ENCODE data around the gene GNG7. TPM values are rescaled to one million over a fixed set of nuclear protein-coding genes. Genes with fewer than 3 reads are reported as not detected.
"Not testable (repeated sequence)": the region's sequence is repeated elsewhere in the genome, so short reads cannot be mapped to it uniquely, and the experiment has no call there.

Gene GNG7
- total RNA-seq, 2 experiments from 2014 or later = 0.25 to 0.40 TPM

DNA sequence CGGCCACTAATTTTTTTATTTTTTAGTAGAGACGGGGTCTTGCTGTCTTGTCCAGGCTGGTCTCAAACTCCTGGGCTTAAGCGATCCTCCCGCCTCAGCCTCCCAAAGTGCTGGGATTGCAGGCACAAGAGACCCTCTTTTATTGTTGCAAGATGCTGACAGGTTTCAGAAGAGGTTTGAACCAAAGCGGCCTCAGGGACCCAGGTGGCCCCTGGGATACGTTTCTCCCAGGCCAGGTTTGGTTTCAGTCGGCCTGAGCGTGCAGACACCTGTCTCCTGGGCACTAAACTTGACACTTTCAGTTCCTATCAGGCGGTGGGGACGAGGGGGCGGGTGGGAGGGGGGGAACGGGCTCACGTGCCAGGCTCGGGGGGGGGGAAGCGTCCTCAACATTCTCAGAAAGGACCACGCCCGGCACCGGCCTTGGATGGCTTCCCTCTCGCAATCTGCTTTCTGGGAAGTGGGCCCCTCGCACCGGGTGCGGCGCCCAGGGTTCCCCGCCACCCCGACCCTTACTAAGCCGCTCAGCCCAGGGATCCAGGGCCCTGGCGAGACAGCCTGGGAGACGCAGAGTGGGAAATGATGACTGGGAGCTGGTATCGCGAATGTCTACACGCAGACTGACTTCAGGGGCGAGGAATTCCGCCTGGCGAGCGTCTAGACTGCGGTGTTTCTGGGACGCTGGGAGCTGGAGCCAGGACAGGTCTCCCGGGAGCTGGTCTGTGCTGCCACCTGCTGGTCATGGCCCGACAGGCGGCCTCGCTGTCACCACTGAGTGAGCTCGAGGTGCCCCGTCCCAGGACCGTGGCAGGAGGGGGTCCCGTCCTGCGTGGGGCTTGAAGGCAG, 91.6 kb downstream of the GNG7 start:
- ChIA-PET POLR2A (interaction anchor here (0.5 to 6.6 kb wide), 11 partner anchors 10 to 183 kb away, joined by 3 to 141 read pairs (median 4); partner anchors contain the start of genes GADD45B and TIMM13), CTCF (interaction anchor here (0.7 to 7.9 kb wide), 40 partner anchors 8 to 460 kb away, joined by 3 to 130 read pairs (median 4); partner anchors contain the start of genes AP3D1, GADD45B, LMNB2 and TIMM13)
- peak; percentile 89 for DNase-seq
- peaks cover 2% of the 10 kb centered on the region for H3K36me3 Mint-ChIP-seq (ENCODE audit: low read depth)
- H3K4me1 Mint-ChIP-seq = peaks cover 39% of the 10 kb centered on the region
- peak overlapping the region; percentile 77 for H3K4me3 Mint-ChIP-seq
- peak overlapping the region; percentile 42 for H3K27ac Mint-ChIP-seq
- H3K9me3 Mint-ChIP-seq = no peaks in the 10 kb centered on the region
- peaks cover 28% of the 10 kb centered on the region for H3K27me3 Mint-ChIP-seq

DNA sequence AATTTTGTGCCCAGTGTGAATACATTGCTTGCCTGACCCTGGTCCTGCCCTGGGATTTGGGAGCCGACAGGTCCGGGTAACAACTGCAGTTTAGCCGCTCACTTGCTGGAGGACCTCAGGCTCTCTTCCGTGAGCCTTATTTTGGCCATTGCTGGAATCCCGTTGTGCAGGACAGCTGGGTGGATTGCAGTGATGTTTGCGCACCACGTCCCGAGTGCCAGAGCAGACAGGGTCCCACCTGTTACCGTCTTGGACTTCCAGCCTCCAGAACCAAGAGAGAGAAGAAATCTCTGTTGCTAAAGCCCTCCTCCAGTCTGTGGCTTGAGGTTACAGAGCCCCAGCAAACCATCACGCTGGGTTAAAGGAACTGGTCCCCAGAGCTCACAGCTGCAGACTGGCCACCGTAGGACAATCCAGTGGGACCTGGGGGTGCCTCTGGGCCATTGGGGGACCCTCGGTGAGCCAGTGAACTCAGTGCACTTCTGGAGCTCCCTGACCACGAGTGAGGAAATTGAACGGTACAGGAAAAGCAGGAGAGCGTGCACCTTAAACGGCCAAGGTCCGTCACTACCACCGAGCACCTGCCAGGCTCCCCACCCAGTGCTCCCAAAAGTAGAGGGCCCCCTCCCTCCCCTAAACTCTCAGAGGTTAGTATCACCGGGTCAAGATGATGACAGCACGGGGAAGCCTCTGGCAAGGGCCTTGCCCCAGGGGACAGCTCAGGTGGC, 92.9 kb downstream of the GNG7 start:
- H3K36me3 Mint-ChIP-seq (ENCODE audit: low read depth) = peaks cover 2% of the 10 kb centered on the region
- H3K4me1 Mint-ChIP-seq = peaks cover 38% of the 10 kb centered on the region
- H3K27me3 Mint-ChIP-seq = peaks cover 31% of the 10 kb centered on the region
- no peak overlapping the region for H3K27ac Mint-ChIP-seq
- no peak overlapping the region for H3K4me3 Mint-ChIP-seq
- DNase-seq = no peak
- POLR2A ChIA-PET = interaction anchor here (0.8 to 6.6 kb wide), 6 partner anchors 11 to 138 kb away, joined by 3 to 141 read pairs (median 5); partner anchors contain the start of gene GADD45B
- CTCF ChIA-PET = interaction anchor here (0.6 to 7.9 kb wide), 12 partner anchors 9 to 181 kb away, joined by 3 to 130 read pairs (median 7); partner anchors contain the start of genes GADD45B, LMNB2 and TIMM13
- no peaks in the 10 kb centered on the region for H3K9me3 Mint-ChIP-seq

DNA sequence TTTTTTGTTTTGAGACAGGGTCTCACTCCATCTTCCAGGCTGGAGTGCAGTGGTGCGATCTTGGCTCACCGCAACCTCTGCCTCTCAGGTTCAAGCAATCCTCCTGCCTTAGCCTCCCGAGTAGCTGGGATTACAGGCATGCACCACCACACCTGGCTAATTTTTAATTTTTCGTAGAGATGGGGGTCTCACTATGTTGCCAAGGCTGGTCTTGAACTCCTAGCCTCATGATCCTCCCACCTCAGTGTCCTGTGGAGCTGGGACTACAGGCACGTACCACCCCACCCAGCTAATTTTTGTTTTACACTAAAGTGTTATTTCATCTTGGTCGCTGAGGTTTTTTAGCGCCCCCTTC, 93.5 kb downstream of the GNG7 start:
- ChIA-PET POLR2A (interaction anchor here (0.8 to 6.6 kb wide), 6 partner anchors 10 to 137 kb away, joined by 3 to 141 read pairs (median 5); partner anchors contain the start of gene GADD45B), CTCF (interaction anchor here (0.6 to 7.9 kb wide), 6 partner anchors 9 to 152 kb away, joined by 3 to 130 read pairs (median 24); partner anchors contain the start of genes GADD45B and LMNB2)
- DNase-seq; H3K4me3 Mint-ChIP-seq; H3K9me3 Mint-ChIP-seq; H3K27ac Mint-ChIP-seq; H3K36me3 Mint-ChIP-seq (ENCODE audit: low read depth): not testable (repeated sequence)
- peaks cover 31% of the 10 kb centered on the region for H3K27me3 Mint-ChIP-seq
- H3K4me1 Mint-ChIP-seq = peaks cover 33% of the 10 kb centered on the region

DNA sequence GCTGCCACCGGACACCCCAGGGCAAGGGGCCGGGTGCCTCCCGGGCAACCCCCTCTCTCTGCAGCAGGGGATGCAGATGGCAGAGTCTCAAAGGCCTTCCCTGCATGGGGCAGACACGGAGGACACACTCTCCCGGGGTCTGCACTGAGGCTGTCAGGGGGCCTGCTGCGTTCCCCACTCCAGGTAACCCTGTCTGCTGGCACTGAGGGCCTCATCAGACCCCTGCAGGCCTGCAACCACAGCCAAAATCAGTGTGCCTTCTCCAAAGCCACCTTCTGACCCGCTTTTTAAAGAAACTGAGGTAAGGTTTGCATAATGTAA, 93.9 kb downstream of the GNG7 start:
- Mint-ChIP-seq H3K27ac (no peak overlapping the region), H3K4me3 (no peak overlapping the region), H3K36me3 (ENCODE audit: low read depth) (peaks cover 2% of the 10 kb centered on the region), H3K4me1 (peaks cover 29% of the 10 kb centered on the region), H3K9me3 (no peaks in the 10 kb centered on the region), H3K27me3 (peaks cover 31% of the 10 kb centered on the region)
- POLR2A ChIA-PET = interaction anchor here (0.8 to 6.6 kb wide), 6 partner anchors 9 to 137 kb away, joined by 3 to 141 read pairs (median 4); partner anchors contain the start of gene GADD45B
- CTCF ChIA-PET = interaction anchor here (0.6 to 7.9 kb wide), 5 partner anchors 12 to 152 kb away, joined by 3 to 130 read pairs (median 4); partner anchors contain the start of genes GADD45B and LMNB2
- no peak for DNase-seq

DNA sequence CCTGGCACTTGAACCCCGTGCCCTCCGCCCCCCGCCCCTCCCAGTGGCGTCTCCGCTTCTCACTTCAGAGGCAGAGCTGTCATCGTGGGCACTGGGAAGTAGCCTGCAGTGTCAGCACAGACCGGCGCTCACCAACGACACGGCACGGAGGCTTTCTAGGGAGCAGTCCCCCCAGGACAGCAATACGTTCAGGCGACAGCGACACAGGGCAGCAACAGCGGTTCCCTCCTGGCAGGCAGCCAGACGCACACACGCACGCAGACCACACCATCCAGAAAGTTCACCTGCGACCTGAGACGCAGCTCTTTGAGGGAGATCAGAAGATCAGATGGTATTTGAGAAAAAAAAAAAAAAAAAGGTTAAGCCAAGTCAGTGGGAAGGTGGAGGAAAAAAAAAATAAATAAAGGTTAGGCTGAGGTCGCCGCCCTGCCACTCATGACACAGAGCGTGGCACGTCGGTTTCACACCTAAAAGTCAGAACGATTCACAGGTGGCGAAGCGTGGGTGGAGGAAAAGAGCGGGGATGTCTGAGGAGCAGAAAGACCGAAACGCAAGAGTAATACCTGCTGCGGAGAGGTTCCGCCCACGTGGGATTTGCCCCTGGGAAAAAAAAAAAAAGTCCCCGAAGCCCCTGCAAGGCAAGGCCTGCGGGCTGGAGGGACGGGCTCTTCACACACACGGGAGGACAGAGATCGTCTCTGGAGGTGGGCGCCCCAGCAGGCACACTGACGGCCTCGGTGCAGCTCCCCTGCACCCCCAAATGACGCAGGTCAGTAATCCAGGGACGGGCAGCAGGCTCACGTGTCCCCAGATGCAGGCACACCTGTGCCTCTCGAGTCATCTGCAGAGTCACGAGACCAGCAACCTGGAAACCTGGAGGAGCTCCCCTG, 94.5 kb downstream of the GNG7 start:
- H3K27me3 Mint-ChIP-seq = peaks cover 29% of the 10 kb centered on the region
- ChIA-PET POLR2A (interaction anchor here (1.0 to 6.6 kb wide), 5 partner anchors 9 to 131 kb away, joined by 3 to 141 read pairs (median 5); partner anchors contain the start of gene GADD45B), CTCF (interaction anchor here (0.6 to 7.9 kb wide), 7 partner anchors 9 to 151 kb away, joined by 3 to 130 read pairs (median 3); partner anchors contain the start of genes GADD45B and LMNB2)
- no peak overlapping the region for H3K27ac Mint-ChIP-seq
- H3K4me1 Mint-ChIP-seq = peaks cover 24% of the 10 kb centered on the region
- H3K36me3 Mint-ChIP-seq (ENCODE audit: low read depth) = peaks cover 2% of the 10 kb centered on the region
- H3K9me3 Mint-ChIP-seq = no peaks in the 10 kb centered on the region
- H3K4me3 Mint-ChIP-seq = peak overlapping the region; percentile 56
- peak; percentile 59 for DNase-seq

DNA sequence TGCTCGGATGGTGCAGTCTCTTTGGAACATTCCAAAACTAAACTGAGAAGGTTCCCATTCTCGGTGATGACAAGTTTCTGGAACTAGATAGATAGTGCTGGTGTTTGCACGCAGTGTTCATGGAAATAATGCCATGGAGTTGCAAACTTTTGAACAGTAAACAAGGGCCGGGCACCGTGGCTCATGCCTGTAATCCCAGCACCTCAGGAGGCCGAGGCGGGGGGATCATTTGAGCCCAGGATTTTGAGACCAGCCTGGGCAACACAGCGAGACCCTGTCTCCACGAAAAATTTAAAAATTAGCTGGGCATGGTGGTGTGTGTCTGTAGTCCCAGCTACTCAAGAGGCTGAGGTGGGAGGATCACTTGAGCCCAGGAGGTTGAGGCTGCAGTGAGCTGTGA, 95.7 kb downstream of the GNG7 start:
- DNase-seq; H3K36me3 Mint-ChIP-seq (ENCODE audit: low read depth); H3K27ac Mint-ChIP-seq; H3K4me3 Mint-ChIP-seq; H3K9me3 Mint-ChIP-seq: not testable (repeated sequence)
- peaks cover 30% of the 10 kb centered on the region for H3K27me3 Mint-ChIP-seq
- ChIA-PET POLR2A (interaction anchor here (1.8 to 6.6 kb wide), 2 partner anchors 14 to 130 kb away, joined by 5 to 141 read pairs; partner anchors contain the start of gene GADD45B), CTCF (interaction anchor here (0.6 to 7.9 kb wide), 5 partner anchors 13 to 130 kb away, joined by 3 to 130 read pairs (median 4); partner anchors contain the start of gene GADD45B)
- H3K4me1 Mint-ChIP-seq = peaks cover 24% of the 10 kb centered on the region

DNA sequence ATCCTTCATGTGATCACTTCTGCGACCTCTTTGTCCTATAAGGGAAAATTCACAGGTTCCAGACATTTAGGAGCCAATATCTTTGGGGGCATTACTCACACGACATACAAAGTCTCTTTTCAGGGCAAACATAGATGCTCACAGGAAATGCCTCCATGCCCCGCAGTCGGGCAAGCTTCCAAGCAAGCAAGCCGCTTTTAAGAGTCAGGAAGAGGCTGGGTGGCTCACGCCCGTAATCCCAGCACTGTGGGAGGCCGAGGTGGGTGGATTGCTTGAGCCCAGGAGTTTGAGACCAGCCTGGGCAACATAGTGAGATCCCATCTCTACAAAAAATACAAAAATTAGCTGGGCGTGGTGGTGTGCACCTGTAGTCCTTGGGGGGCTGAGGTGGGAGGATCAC, 96.6 kb downstream of the GNG7 start:
- H3K9me3 Mint-ChIP-seq; H3K4me3 Mint-ChIP-seq; H3K36me3 Mint-ChIP-seq (ENCODE audit: low read depth); CTCF ChIA-PET; H3K27ac Mint-ChIP-seq; DNase-seq: not testable (repeated sequence)
- Mint-ChIP-seq H3K4me1 (peaks cover 21% of the 10 kb centered on the region), H3K27me3 (peaks cover 30% of the 10 kb centered on the region)
- POLR2A ChIA-PET = interaction anchor here (6.6 kb wide), 1 partner anchor 129 kb away, joined by 141 read pairs; the partner anchor contains the start of gene GADD45B

DNA sequence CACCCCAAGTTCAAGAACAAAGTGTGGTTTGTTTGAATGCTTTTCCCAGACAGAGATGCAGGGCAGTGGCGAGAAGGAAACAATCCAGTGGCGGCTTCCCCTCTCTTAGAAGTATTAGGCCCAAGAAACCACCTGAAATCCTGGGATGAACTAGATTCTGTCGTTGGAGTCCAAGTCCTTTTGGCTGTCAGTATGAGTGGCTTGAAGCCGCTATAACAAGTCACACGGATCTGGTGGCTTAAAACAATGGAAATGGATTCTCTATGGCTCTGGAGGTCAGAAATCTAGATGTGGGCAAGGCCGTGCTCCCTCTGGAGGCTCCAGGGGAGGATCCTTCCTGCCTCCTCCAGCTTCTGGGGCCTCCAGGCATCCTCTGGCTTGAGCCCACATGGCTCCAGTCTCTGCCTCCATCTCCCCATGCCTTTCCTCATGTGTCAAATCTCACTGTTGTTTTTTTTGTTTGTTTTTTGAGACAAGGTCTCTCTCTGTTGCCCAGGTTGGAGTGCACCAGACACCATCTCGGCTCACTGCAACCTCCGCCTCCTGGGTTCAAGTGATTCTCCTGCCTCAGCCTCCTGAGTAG, 97.7 kb downstream of the GNG7 start:
- peaks cover 2% of the 10 kb centered on the region for H3K36me3 Mint-ChIP-seq (ENCODE audit: low read depth)
- peaks cover 30% of the 10 kb centered on the region for H3K27me3 Mint-ChIP-seq
- DNase-seq = no peak
- ChIA-PET CTCF (no interaction called here), POLR2A (no interaction called here)
- no peak overlapping the region for H3K4me3 Mint-ChIP-seq
- no peaks in the 10 kb centered on the region for H3K9me3 Mint-ChIP-seq
- no peak overlapping the region for H3K27ac Mint-ChIP-seq
- peaks cover 19% of the 10 kb centered on the region for H3K4me1 Mint-ChIP-seq

DNA sequence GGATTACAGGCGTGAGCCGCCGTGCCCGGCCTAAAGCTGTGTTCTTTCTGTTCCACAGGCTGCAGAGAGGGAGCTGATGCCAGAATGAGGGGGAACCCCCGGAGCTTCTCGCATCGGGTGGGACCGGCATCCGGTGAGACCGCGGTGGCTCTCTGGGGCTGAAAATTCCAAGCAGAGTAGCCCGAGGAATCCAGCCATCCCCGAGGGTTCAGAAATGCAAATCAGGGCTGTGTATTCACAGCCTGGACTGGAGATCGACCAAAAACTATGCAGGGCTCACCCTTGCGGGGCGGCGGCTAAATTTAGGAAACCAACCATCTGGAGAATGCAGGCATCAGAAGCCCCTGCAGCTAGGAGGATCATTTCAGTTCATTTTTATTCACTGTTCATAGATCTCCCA, 99.2 kb downstream of the GNG7 start:
- no peaks in the 10 kb centered on the region for H3K9me3 Mint-ChIP-seq
- peaks cover 2% of the 10 kb centered on the region for H3K36me3 Mint-ChIP-seq (ENCODE audit: low read depth)
- peaks cover 21% of the 10 kb centered on the region for H3K4me1 Mint-ChIP-seq
- peaks cover 16% of the 10 kb centered on the region for H3K27me3 Mint-ChIP-seq
- ChIA-PET CTCF (no interaction called here), POLR2A (interaction anchor here (1.1 kb wide), 1 partner anchor 126 kb away, joined by 3 read pairs; no protein-coding TSS in a partner anchor)
- H3K4me3 Mint-ChIP-seq = no peak overlapping the region
- no peak overlapping the region for H3K27ac Mint-ChIP-seq
- DNase-seq = no peak

DNA sequence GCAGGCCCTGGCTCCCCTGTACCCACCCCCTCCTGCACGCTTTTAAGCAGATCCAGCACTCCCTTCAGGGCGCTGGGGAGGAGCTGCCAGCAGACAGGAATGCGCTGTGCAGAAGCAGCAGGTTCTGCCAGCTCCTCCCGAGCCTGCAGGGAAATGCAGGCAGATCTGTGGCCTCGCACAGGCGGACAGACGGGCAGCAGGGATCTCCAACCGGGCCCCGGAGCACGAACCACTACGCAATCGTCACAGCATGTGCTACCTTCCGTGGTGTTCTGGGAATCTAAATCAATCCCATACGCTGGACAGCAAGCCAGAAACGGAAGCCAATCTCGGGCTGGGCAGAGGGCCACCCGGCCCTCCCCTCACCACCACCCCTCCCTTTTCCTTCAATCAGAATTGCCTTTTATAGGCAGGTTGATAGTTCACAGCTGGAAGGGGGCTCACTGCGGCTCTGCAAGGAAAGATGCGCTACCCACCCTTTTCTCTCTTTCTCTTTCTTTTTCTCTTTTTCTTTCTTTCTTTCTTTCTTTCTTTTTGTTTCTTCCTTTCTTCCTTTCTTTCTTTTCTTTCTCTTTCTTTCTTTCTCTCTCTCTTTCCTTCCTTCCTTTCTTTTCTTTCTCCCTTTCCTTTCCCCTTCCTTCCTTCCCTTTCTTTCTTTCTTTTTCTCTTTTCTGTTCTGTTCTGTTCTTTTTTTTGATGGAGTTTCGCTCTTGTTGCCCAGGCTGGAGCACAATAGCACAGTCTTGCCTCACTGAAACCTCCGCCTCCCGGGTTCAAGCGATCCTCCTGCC, 99.9 kb downstream of the GNG7 start:
- CTCF ChIA-PET = interaction anchor here (1.4 kb wide), 1 partner anchor 126 kb away, joined by 5 read pairs; the partner anchor contains the start of gene GADD45B
- peaks cover 8% of the 10 kb centered on the region for H3K27me3 Mint-ChIP-seq

More for the DNA sequence above, 99.9 kb downstream of the GNG7 start:
- no peaks in the 10 kb centered on the region for H3K36me3 Mint-ChIP-seq (ENCODE audit: low read depth)
- no peak overlapping the region for H3K27ac Mint-ChIP-seq
- POLR2A ChIA-PET = interaction anchor here (1.1 kb wide), 1 partner anchor 126 kb away, joined by 3 read pairs; no protein-coding TSS in a partner anchor
- H3K9me3 Mint-ChIP-seq = no peaks in the 10 kb centered on the region
- H3K4me1 Mint-ChIP-seq = peaks cover 14% of the 10 kb centered on the region
- no peak overlapping the region for H3K4me3 Mint-ChIP-seq
- no peak for DNase-seq
